T-helper 22 cell (primary cell): ENCODE results near the gene TIGD1.
"Not testable (repeated sequence)": the region's sequence is repeated elsewhere in the genome, so short reads cannot be mapped to it uniquely, and the experiment has no call there.

ENCODE experiments used
- DNase-seq: peaks from one replicate; pipeline ENCODE4 v3.0.0-alpha.2; 2020; ENCODE audit warnings: low read depth

The TIGD1 gene

DNA sequence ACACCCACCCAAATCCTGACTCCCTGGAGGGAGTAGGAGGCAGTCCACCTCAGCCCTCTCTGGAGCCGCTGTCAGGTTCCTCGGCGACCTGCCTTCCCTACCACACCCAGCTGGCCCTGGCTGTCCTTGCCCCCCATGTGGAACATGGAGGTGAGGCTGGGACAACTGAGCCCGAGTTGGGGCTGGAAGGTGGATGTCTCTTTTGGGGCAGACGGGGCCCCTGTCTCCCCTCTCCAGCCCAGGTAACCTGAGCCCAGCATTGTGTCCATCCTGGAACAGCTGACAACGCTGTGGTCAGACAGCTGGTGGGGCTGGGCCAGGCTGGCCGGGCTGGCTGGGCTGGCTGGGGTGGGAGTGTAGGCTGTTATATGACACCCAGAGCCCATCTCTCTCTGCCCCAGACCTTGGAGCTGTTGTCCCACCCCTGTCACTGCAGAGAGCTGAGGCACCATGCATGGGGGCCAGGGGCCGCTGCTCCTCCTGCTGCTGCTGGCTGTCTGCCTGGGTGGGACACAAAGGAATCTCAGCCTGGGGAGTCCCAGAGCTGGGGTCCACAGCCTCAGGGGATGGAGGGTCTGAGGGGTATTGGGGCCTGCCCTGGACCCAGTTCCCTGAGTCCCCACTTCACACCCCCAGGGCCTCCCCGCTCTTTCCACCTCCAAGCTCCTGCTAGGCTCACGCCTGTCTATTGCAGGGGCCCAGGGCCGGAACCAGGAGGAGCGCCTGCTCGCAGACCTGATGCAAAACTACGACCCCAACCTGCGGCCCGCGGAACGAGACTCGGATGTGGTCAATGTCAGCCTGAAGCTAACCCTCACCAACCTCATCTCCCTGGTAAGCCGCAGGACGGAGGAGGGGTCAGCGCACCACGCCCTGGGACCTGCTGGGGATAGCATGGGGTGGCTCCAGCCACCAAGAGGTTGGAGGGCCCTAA lies 10.8 kb downstream of the TIGD1 start, which contains the start of gene CHRNG:
TSS of gene CHRNG (plus strand) at position 395 of the 934 bp plus-strand sequence. CDS start at position 451, 56 bp downstream.
- no peak for DNase-seq

GRCh38 chr2:232538671-232539070 lies 11.7 kb downstream of the TIGD1 start:
- no peak for DNase-seq

GRCh38 chr2:232537499-232537898 lies 12.9 kb downstream of the TIGD1 start:
- no peak for DNase-seq

GRCh38 chr2:232537079-232537478 lies 13.3 kb downstream of the TIGD1 start:
- no peak for DNase-seq

DNA sequence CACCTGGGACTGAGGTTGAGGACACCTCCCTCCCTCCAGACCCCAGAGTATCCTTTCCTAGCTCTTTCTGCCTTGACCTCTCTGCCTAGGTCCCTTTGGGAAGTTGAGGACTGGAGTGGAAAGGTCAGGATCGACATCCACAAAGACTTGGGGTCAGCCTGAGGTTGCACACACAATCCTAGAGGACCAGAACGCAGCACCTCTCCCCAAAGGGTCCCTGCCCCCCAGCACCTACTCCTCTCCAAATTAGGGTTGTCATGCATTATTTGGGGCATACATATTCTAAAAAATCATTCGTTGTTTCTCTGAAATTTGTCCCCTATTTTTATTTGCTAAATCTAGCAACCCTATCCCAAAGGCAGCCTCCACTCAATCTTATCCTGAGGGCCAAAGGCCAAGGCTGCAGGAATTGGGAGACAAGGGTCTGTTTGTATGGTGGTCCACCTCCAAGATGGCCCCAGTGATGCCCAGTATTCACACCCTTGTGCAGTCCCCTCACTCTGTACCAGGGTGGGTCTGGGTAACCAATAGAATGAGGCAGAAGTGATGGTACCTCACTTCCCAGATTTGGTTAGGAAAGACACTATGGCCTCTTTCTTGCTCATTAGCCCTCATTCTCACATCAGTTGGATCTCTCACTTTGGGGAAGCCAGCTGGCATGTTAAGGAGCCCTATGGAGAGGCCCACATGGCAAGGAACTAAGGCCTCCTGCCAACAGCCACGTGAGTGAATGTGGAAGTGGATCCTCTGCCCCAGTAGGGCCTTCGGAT lies 14.4 kb downstream of the TIGD1 start:
- no peak for DNase-seq

- DNase-seq, result no peak
These were observed 15.3 kb downstream of the TIGD1 start for GRCh38 chr2:232534940-232535651.

GRCh38 chr2:232533944-232534710 lies 16.2 kb downstream of the TIGD1 start:
- no peak for DNase-seq

DNA sequence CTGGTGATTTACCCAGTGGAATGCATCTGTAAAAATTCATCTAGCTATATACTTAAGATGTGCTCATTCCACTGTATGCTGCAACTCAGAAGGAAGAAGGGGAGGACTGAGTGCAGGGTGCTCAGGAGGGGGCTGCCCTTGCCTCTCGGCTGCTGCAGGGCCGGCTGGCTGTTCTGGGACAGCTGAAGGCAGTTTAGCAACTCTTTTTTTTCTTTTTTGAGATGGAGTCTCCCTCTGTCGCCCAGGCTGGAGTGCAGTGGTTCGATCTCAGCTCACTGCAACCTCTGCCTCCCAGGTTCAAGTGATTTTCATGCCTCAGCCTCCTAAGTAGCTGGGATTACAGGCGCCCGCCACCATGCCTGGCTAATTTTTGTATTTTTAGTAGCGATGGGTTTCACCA lies 17.5 kb downstream of the TIGD1 start:
- DNase-seq, result not testable (repeated sequence)

DNA sequence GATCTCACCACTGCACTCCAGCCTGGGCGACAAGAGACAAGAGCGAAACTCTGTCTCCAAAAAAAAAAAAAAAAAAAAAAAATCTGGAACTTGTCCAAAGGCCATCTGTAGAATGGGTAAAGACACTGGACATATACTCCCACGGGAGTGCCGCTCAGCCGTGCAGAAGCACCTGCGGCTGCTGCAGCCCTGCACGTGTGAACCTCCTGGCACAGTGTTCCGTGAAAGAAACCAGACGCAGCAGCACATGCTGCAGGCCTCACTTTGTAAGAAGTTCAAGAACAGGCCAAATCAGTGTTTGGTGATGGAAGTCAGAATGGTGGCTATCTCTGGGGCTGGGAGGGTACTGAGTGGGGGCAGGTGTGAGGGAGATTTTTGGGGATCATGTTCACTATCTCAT lies 17.9 kb downstream of the TIGD1 start:
- no peak for DNase-seq

DNA sequence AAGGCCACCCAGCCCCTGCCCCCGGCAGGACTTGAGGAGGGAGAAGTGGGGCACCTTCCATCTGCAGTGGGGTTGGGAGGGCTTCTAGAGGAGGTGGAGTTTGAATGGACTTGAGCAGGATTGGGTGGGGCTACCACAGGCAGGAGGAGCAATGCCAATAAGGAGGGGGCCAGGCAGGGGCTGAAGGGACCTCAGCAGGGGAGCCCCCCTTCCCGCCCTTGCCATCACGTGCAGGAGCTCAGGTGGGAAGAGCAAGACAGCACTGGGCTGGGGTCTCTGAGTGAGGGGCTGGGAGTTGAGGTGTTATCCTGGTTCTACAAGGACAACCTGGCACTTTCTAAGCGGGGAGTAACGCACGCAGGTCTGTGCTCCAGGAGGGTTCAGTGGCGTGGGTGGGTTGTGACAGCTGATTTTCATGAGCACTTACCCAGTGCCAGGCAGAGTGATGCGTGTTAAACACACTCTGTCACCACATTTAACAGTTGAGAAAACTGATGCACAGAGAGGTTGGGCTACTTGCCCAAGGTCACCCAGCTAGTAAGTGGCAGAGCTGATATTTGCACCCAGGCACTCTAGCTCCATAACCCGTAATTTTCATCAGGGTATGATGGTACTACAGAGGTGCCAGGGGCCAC lies 19.6 kb downstream of the TIGD1 start:
- no peak for DNase-seq

DNA sequence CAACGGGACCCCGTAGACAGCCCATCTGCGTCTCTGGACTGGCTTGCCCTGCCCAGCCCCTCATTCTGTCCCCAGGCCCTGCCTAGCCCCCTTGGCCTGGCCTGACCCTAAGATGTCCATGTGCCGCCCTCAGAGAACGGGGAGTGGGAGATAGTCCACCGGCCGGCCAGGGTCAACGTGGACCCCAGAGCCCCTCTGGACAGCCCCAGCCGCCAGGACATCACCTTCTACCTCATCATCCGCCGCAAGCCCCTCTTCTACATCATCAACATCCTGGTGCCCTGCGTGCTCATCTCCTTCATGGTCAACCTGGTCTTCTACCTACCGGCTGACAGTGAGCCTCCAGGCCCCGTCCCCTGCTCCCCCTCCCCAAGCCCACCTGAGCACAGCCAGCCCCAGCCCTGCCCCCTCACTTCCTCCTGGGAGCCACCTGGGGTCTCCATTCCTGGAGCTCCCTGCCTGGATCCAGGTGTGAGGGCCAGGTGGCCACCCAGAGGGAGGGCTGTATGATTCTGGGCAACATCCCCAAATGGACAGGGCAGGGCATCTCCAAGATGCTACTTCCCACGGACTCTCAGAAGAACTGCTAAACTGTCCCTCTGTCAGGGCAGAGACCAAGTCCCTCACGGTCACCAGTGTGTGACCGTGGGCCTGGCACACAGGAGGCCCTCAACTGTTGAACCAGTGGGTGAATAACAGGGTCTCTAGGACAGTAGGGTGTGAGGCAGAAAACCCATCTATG lies 20.4 kb downstream of the TIGD1 start:
- no peak for DNase-seq

GRCh38 chr2:232528746-232529460 lies 21.5 kb downstream of the TIGD1 start:
- DNase-seq, result no peak

DNA sequence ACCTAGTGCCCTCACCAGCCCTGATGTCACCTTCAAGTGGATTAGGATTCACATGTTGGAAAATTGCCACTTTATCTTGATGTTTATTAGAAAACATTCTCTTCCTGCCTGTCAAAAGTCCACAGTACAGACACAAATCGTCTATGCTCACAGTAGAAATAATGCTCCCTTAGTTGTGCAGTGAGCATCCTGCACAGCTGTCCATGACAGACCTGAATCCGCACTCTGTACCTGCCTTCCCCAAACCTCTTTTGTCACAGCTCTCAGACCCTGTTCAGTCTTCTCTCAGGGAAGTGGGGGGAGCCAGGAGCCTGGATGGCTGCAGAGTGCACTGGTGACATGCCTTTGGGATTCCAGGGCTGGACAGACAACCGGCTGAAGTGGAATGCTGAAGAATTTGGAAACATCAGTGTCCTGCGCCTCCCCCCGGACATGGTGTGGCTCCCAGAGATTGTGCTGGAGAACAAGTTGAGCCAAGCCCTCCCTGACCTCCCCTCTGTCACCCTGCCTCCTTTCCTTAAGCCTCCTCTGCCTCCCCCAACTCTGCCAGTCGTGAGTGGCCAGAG lies 22.4 kb downstream of the TIGD1 start:
- DNase-seq, result no peak

- DNase-seq, result no peak
These were observed 23.9 kb downstream of the TIGD1 start for GRCh38 chr2:232526372-232526941.

DNA sequence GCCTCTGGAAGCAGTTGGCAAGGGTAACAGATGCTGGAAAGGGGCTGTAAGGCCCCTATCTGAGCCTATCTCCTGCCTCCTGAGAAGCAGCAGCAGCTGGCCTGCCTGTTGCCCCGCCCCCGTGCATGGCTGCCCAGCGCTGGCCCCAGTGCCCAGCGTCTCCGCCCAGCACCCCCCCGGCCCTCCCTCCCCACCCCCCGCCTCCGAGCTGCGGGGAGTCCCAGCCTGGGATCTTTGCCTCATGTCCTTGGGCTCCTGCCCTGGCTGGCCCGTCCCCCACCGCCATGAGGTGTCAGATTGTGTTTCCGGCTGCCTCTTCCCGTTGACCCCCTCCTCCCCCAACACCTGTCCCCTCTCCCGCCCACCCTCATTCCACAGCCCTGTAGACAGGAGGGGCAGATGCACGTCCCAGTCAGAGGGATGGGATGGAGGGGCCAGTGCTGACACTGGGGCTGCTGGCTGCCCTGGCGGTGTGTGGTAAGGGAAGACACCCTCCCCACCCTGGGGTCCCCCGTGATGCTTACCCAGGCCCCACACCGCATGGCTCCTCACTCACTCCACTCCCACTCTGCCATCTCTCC lies 24.5 kb downstream of the TIGD1 start, which contains the start of gene CHRND:
TSS of gene CHRND (plus strand) at position 370 of the 581 bp plus-strand sequence. CDS start at position 426, 56 bp downstream.
- DNase-seq, result no peak

GRCh38 chr2:232525199-232525598 lies 25.2 kb downstream of the TIGD1 start:
- DNase-seq, result no peak

DNA sequence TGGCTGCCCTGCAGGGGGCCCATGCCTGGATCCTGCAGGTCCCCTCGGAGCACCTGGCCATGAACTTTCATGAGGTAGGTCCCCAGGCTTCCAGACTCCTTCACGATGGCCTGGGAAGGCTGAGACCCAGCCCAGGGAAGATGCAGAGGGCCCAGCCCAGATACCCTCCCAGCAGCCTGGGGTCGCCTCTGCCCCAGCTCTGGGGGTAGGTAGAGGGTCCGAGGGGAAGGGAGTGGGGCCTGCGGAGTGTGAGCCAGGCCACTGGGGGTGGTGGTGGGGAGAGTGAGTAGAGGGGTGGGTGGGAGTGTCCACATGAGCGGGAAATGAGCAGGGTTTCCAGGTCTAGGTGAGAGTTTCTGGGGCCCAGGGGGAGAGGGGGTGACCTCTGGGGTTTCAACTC lies 25.6 kb downstream of the TIGD1 start:
- no peak for DNase-seq
